MCF 10A (cell line): ENCODE results near the gene GDAP1L1. TPM values are rescaled to one million over a fixed set of nuclear protein-coding genes. Genes with fewer than 3 reads are reported as not detected.

Experiments
- Bru-seq: library from RNA; stranded (reverse); fragments of 400-500 nt; gene quantifications from one replicate; lab custom pipeline; 2021; lab: Mats Ljungman, UMichigan
- BruChase-seq, 2 experiments: library from RNA; stranded (reverse); fragments of 400-500 nt; gene quantifications; one replicate each; lab custom pipeline; 2021; lab: Mats Ljungman, UMichigan
- BruUV-seq: library from RNA; stranded (reverse); fragments of 400-500 nt; replicated peaks from 2 replicates; lab custom pipeline; 2021; lab: Mats Ljungman, UMichigan
- CTCF ChIA-PET: fragments of 300-600 bp; sonication (Branson Sonifier 250); formaldehyde crosslinking; extraction: SDS; loops from one replicate; lab custom pipeline; 2021; ENCODE audit warnings: antibody characterized with exemption, inconsistent platforms; lab: Yijun Ruan, JAX
- POLR2A ChIA-PET: fragments of 300-600, 350-650 bp; sonication (Branson Sonifier 250); formaldehyde crosslinking; extraction: SDS; loops from one replicate; lab custom pipeline; 2020; ENCODE audit warnings: antibody characterized with exemption, inconsistent platforms; lab: Yijun Ruan, JAX
- DNase-seq: peaks from one replicate; pipeline ENCODE4 v3.0.0-alpha.2; 2018; ENCODE audit not compliant: unreplicated experiment
- H3K27ac Mint-ChIP-seq: one replicate; pipeline ENCODE4 v1.8.0; 2022; ENCODE audit warnings: mild to moderate bottlenecking, low read depth, mixed read lengths; ENCODE audit not compliant: unreplicated experiment
- H3K27me3 Mint-ChIP-seq: one replicate; pipeline ENCODE4 v1.8.0; 2022; ENCODE audit warnings: mixed read lengths; ENCODE audit not compliant: insufficient read depth, unreplicated experiment
- H3K36me3 Mint-ChIP-seq: one replicate; pipeline ENCODE4 v1.8.0; 2022; ENCODE audit warnings: mild to moderate bottlenecking, moderate library complexity, mixed read lengths; ENCODE audit not compliant: insufficient read depth, unreplicated experiment
- H3K4me1 Mint-ChIP-seq: one replicate; pipeline ENCODE4 v1.8.0; 2022; ENCODE audit warnings: mixed read lengths; ENCODE audit not compliant: insufficient read depth, unreplicated experiment
- H3K4me3 Mint-ChIP-seq: one replicate; pipeline ENCODE4 v1.8.0; 2022; ENCODE audit warnings: mild to moderate bottlenecking, moderate library complexity, mixed read lengths; ENCODE audit not compliant: unreplicated experiment
- H3K9me3 Mint-ChIP-seq: one replicate; pipeline ENCODE4 v1.8.0; 2022; ENCODE audit warnings: mixed read lengths; ENCODE audit not compliant: unreplicated experiment
- CTCF ChIP-seq: fragments of 200-600 bp; IDR thresholded peaks from one replicate; pipeline ENCODE4 v1.8.0; 2022; ENCODE audit warnings: antibody characterized with exemption, mild to moderate bottlenecking; ENCODE audit not compliant: unreplicated experiment
- intact Hi-C: fragments of 100-400 bp; cut with micrococcal nuclease; formaldehyde crosslinking; loops from 2 replicates; pipeline ENCODE4 v1.14.1; 2022
- long read RNA-seq: library from polyadenylated mRNA; stranded (forward); transcript quantifications from one replicate; pipeline ENCODE4 v2.0.0, GENCODE V29; 2022
- total RNA-seq: library from RNA; stranded (reverse); gene quantifications from 2 replicates; pipeline ENCODE4 v1.2.3, GENCODE V29; 2022

The GDAP1L1 gene
- total RNA-seq: 0.37 TPM in 1 of 2 replicates, not detected in the other
- percentile 9 among the genes with signal in this experiment for Bru-seq, nascent RNA
- BruChase-seq, experiment 1, labeled RNA remaining after a 6-hour chase: percentile 11 among the genes with signal in this experiment
- percentile 9 among the genes with signal in this experiment for BruChase-seq, experiment 2, labeled RNA remaining after a 2-hour chase
- long read RNA-seq, partial matches to known transcripts: 0 of 1 reads
- long read RNA-seq, other reads (novel, unspliced or antisense): 1 of 1 reads

- intact Hi-C loops: no loop called here
- CTCF ChIA-PET: interaction anchor here (0.6 to 3.5 kb wide), 4 partner anchors 38 to 139 kb away, joined by 3 to 20 read pairs (median 4); partner anchors contain the start of gene FITM2
- Mint-ChIP-seq H3K27me3 (peaks cover 35% of the 10 kb centered on the region), H3K36me3 (no peaks in the 10 kb centered on the region), H3K27ac (no peak within 1 kb of the TSS), H3K9me3 (no peaks in the 10 kb centered on the region), H3K4me1 (no peaks in the 10 kb centered on the region), H3K4me3 (no peak within 1 kb of the TSS)
- POLR2A ChIA-PET: no interaction called here
- DNase-seq: no peak
- BruUV-seq: no TSS peak
- TF ChIP-seq CTCF: no peak
Measured at GRCh38 chr20:44247131-44247571, at the start of gene GDAP1L1. GDAP1L1 (plus strand) TSS chr20:44247308; CDS start chr20:44247335, 27 bp downstream.

GRCh38 chr20:44198872-44199271 is 48.2 kb upstream of the GDAP1L1 start:
- POLR2A ChIA-PET: interaction anchor here (1.6 to 2.3 kb wide), 2 partner anchors 10 to 21 kb away, joined by 6 to 7 read pairs; no protein-coding TSS in a partner anchor
- H3K4me3 Mint-ChIP-seq: no peak overlapping the region
- CTCF ChIA-PET: interaction anchor here (2.7 to 6.3 kb wide), 2 partner anchors 9 to 82 kb away, joined by 22 to 53 read pairs; no protein-coding TSS in a partner anchor
- no peak for DNase-seq
- H3K27me3 Mint-ChIP-seq: peaks cover under 1% of the 10 kb centered on the region
- BruUV-seq: no TSS peak
- peaks cover 21% of the 10 kb centered on the region for H3K4me1 Mint-ChIP-seq
- no peak overlapping the region for H3K27ac Mint-ChIP-seq
- intact Hi-C loops: no loop called here
- TF ChIP-seq CTCF: no peak
- no peaks in the 10 kb centered on the region for H3K9me3 Mint-ChIP-seq
- peaks cover 85% of the 10 kb centered on the region for H3K36me3 Mint-ChIP-seq

- no peak overlapping the region for H3K4me3 Mint-ChIP-seq
- ChIA-PET POLR2A (interaction anchor here (1.6 kb wide), 1 partner anchor 9 kb away, joined by 6 read pairs; no protein-coding TSS in a partner anchor), CTCF (interaction anchor here (0.6 to 6.3 kb wide), 4 partner anchors 9 to 83 kb away, joined by 3 to 53 read pairs (median 14); no protein-coding TSS in a partner anchor)
- H3K27ac Mint-ChIP-seq: peak overlapping the region; percentile 67
- H3K27me3 Mint-ChIP-seq: no peaks in the 10 kb centered on the region
- peaks cover 93% of the 10 kb centered on the region for H3K36me3 Mint-ChIP-seq
- BruUV-seq: no TSS peak
- intact Hi-C loops: no loop called here
- peaks cover 27% of the 10 kb centered on the region for H3K4me1 Mint-ChIP-seq
- DNase-seq: no peak
- TF ChIP-seq CTCF: no peak
- H3K9me3 Mint-ChIP-seq: no peaks in the 10 kb centered on the region
Measured at GRCh38 chr20:44199877-44200276, 47.2 kb upstream of the GDAP1L1 start.

GRCh38 chr20:44200371-44200770 is 46.7 kb upstream of the GDAP1L1 start:
- Mint-ChIP-seq H3K27me3 (no peaks in the 10 kb centered on the region), H3K27ac (peak overlapping the region; percentile 67), H3K4me1 (peaks cover 27% of the 10 kb centered on the region), H3K4me3 (no peak overlapping the region), H3K9me3 (no peaks in the 10 kb centered on the region), H3K36me3 (peaks cover 93% of the 10 kb centered on the region)
- DNase-seq: no peak
- POLR2A ChIA-PET: no interaction called here
- CTCF ChIA-PET: interaction anchor here (1.2 to 6.3 kb wide), 3 partner anchors 8 to 83 kb away, joined by 5 to 53 read pairs (median 22); no protein-coding TSS in a partner anchor
- no TSS peak for BruUV-seq
- intact Hi-C loops: no loop called here
- TF ChIP-seq CTCF: no peak
